ENCODE measurements around the gene DENND1C.

- no peak for TF ChIP-seq POLR2A (IDR thresholded peaks at IDR 0.05)
- TF ChIP-seq, protein P1, sequence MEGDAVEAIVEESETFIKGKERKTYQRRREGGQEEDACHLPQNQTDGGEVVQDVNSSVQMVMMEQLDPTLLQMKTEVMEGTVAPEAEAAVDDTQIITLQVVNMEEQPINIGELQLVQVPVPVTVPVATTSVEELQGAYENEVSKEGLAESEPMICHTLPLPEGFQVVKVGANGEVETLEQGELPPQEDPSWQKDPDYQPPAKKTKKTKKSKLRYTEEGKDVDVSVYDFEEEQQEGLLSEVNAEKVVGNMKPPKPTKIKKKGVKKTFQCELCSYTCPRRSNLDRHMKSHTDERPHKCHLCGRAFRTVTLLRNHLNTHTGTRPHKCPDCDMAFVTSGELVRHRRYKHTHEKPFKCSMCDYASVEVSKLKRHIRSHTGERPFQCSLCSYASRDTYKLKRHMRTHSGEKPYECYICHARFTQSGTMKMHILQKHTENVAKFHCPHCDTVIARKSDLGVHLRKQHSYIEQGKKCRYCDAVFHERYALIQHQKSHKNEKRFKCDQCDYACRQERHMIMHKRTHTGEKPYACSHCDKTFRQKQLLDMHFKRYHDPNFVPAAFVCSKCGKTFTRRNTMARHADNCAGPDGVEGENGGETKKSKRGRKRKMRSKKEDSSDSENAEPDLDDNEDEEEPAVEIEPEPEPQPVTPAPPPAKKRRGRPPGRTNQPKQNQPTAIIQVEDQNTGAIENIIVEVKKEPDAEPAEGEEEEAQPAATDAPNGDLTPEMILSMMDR (IDR thresholded peaks at IDR 0.05): no peak
These were observed 41.8 kb downstream of the DENND1C start for GRCh38 chr19:6439743-6440142.

All from ovary (tissue), 3 donors.